Neural progenitor cell (in vitro differentiated cells): Measurements from ENCODE around the gene RTL5. TPM values are rescaled to one million over a fixed set of nuclear protein-coding genes. Genes with fewer than 3 reads are reported as not detected.

Source experiments
- DNase-seq: peaks from one replicate; pipeline ENCODE4 v3.0.0-alpha.2; 2016; ENCODE audit warnings: low spot score
- H2AFZ ChIP-seq: fragments of 200-600 bp; sonication (generic); replicated peaks from 2 replicates; pipeline ENCODE4 v1.6.1; 2016; ENCODE audit warnings: antibody characterized with exemption
- H3F3A ChIP-seq: fragments of 200-600 bp; sonication (generic); 2 replicates; pipeline ENCODE4 v1.6.1; 2016; ENCODE audit warnings: antibody characterized with exemption, low read depth
- H3K27ac ChIP-seq: fragments of 200-600 bp; sonication (generic); 2 replicates; pipeline ENCODE4 v1.5.1; 2016; ENCODE audit warnings: mild to moderate bottlenecking
- H3K27me3 ChIP-seq: fragments of 200-600 bp; sonication (generic); 2 replicates; pipeline ENCODE4 v1.6.1; 2016; ENCODE audit warnings: mild to moderate bottlenecking, moderate library complexity
- H3K36me3 ChIP-seq: fragments of 200-600 bp; sonication (generic); 2 replicates; pipeline ENCODE4 v1.5.1; 2016
- H3K4me1 ChIP-seq: fragments of 200-600 bp; sonication (generic); 2 replicates; pipeline ENCODE4 v1.6.1; 2016; ENCODE audit warnings: mixed run types
- H3K4me2 ChIP-seq: fragments of 200-600 bp; sonication (generic); 2 replicates; pipeline ENCODE4 v1.6.1; 2016
- H3K4me3 ChIP-seq: fragments of 200-600 bp; sonication (generic); 2 replicates; pipeline ENCODE4 v1.5.1; 2016
- H3K79me2 ChIP-seq: fragments of 200-600 bp; sonication (generic); 2 replicates; pipeline ENCODE4 v1.6.1; 2016; ENCODE audit warnings: low read depth
- H3K9ac ChIP-seq: fragments of 200-600 bp; sonication (generic); 2 replicates; pipeline ENCODE4 v1.6.1; 2016
- H3K9me3 ChIP-seq: fragments of 200-600 bp; sonication (generic); 2 replicates; pipeline ENCODE4 v1.5.1; 2016; ENCODE audit warnings: low read depth
- H4K20me1 ChIP-seq: fragments of 200-600 bp; sonication (generic); 2 replicates; pipeline ENCODE4 v1.6.1; 2016; ENCODE audit warnings: low read depth
- H3K27ac Mint-ChIP-seq: 3 replicates; pipeline ENCODE4 v1.8.0; 2021; ENCODE audit warnings: mixed read lengths
- H3K27me3 Mint-ChIP-seq: 2 replicates; pipeline ENCODE4 v1.8.0; 2022; ENCODE audit warnings: low read depth, mild to moderate bottlenecking, inconsistent platforms, moderate library complexity, mixed read lengths; ENCODE audit not compliant: insufficient read depth
- H3K36me3 Mint-ChIP-seq: 3 replicates; pipeline ENCODE4 v1.8.0; 2021; ENCODE audit warnings: mixed read lengths
- H3K4me1 Mint-ChIP-seq: 3 replicates; pipeline ENCODE4 v1.8.0; 2021; ENCODE audit warnings: mixed read lengths
- H3K4me3 Mint-ChIP-seq: 3 replicates; pipeline ENCODE4 v1.8.0; 2021; ENCODE audit warnings: mild to moderate bottlenecking, moderate library complexity, mixed read lengths
- H3K9me3 Mint-ChIP-seq: 3 replicates; pipeline ENCODE4 v1.8.0; 2020; ENCODE audit warnings: mixed read lengths
- EZH2 ChIP-seq: fragments of 200-600 bp; sonication (generic); IDR thresholded peaks from 2 replicates; pipeline ENCODE4 v1.6.1; 2017; ENCODE audit warnings: antibody characterized with exemption, mild to moderate bottlenecking, moderate library complexity
- EZH2phosphoT487 ChIP-seq: fragments of 200-600 bp; sonication (generic); IDR thresholded peaks from 2 replicates; pipeline ENCODE4 v1.6.1; 2017; ENCODE audit warnings: antibody characterized with exemption
- total RNA-seq: library from RNA; depleted of rRNA; stranded (reverse); fragments of >200 nt; gene quantifications from 2 replicates; pipeline ENCODE4 v1.2.3, GENCODE V29; 2015; ENCODE audit warnings: low replicate concordance
- TF ChIP-seq, protein P1 (sequence below): fragments of 200-600 bp; sonication (generic); IDR thresholded peaks from 2 replicates; pipeline ENCODE4 v1.5.1; 2017; ENCODE audit warnings: antibody characterized with exemption, mild to moderate bottlenecking

Gene RTL5
- total RNA-seq, 1 donor from 2014 or later = 1.0 TPM

- Histone ChIP-seq H3K9me3 (no peaks in the 10 kb centered on the region), H3K4me1 (peaks cover 22% of the 10 kb centered on the region), H3K4me2 (peak overlapping the region; percentile 81), H3K36me3 (no peaks in the 10 kb centered on the region), H3K4me3 (peak overlapping the region; percentile 53), H2AFZ (no peak overlapping the region), H3K79me2 (no peaks in the 10 kb centered on the region), H3F3A (peaks cover 10% of the 10 kb centered on the region), H4K20me1 (no peaks in the 10 kb centered on the region), H3K27ac (no peak overlapping the region), H3K9ac (no peak overlapping the region), H3K27me3 (peaks cover 43% of the 10 kb centered on the region)
- peaks cover 33% of the 10 kb centered on the region for H3K36me3 Mint-ChIP-seq
- H3K4me3 Mint-ChIP-seq = peak overlapping the region; percentile 79
- DNase-seq = no peak
- TF ChIP-seq, protein P1, sequence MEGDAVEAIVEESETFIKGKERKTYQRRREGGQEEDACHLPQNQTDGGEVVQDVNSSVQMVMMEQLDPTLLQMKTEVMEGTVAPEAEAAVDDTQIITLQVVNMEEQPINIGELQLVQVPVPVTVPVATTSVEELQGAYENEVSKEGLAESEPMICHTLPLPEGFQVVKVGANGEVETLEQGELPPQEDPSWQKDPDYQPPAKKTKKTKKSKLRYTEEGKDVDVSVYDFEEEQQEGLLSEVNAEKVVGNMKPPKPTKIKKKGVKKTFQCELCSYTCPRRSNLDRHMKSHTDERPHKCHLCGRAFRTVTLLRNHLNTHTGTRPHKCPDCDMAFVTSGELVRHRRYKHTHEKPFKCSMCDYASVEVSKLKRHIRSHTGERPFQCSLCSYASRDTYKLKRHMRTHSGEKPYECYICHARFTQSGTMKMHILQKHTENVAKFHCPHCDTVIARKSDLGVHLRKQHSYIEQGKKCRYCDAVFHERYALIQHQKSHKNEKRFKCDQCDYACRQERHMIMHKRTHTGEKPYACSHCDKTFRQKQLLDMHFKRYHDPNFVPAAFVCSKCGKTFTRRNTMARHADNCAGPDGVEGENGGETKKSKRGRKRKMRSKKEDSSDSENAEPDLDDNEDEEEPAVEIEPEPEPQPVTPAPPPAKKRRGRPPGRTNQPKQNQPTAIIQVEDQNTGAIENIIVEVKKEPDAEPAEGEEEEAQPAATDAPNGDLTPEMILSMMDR = no peak
- TF ChIP-seq EZH2phosphoT487 (no peak), EZH2 (no peak)
- H3K27me3 Mint-ChIP-seq = peaks cover 4% of the 10 kb centered on the region
- peaks cover 32% of the 10 kb centered on the region for H3K4me1 Mint-ChIP-seq
- H3K9me3 Mint-ChIP-seq = peaks cover 34% of the 10 kb centered on the region
- H3K27ac Mint-ChIP-seq = no peak overlapping the region
These were observed 1.5 kb downstream of the RTL5 start for GRCh38 chrX:72130156-72130761.

DNA sequence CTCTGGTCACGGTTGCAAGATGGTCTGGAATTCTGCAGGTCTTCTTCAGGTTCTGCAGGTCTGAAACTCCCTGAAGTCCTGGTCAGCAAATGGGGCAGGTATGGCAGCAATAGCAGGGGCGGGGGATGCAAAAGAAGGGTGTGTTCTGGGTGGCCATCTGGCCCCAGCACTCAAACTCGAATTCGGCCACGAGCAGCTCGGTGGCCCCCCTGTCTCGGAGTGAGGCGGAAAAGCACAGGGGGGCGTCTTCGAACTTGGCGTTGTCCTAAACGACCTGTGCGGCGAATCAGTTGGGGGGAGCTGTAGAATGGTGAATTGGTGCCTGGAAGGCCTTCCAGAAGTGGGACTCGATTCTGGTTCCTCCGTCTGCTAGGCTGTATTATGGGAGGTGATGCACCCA lies 2.1 kb downstream of the RTL5 start:
- peaks cover 10% of the 10 kb centered on the region for H3F3A ChIP-seq
- H3K4me2 ChIP-seq = no peak overlapping the region
- H2AFZ ChIP-seq = no peak overlapping the region
- H3K79me2 ChIP-seq = no peaks in the 10 kb centered on the region
- H3K9me3 ChIP-seq = no peaks in the 10 kb centered on the region
- Mint-ChIP-seq H3K27ac (no peak overlapping the region), H3K4me1 (peaks cover 37% of the 10 kb centered on the region), H3K36me3 (peaks cover 28% of the 10 kb centered on the region), H3K4me3 (no peak overlapping the region), H3K27me3 (peaks cover 5% of the 10 kb centered on the region), H3K9me3 (peaks cover 30% of the 10 kb centered on the region)
- DNase-seq = no peak
- H3K4me1 ChIP-seq = peaks cover 22% of the 10 kb centered on the region
- H3K4me3 ChIP-seq = no peak overlapping the region
- no peaks in the 10 kb centered on the region for H3K36me3 ChIP-seq
- H4K20me1 ChIP-seq = no peaks in the 10 kb centered on the region
- H3K9ac ChIP-seq = no peak overlapping the region
- no peak overlapping the region for H3K27ac ChIP-seq
- TF ChIP-seq, protein P1 = no peak
- TF ChIP-seq EZH2 (no peak), EZH2phosphoT487 (no peak)
- peaks cover 43% of the 10 kb centered on the region for H3K27me3 ChIP-seq

DNA sequence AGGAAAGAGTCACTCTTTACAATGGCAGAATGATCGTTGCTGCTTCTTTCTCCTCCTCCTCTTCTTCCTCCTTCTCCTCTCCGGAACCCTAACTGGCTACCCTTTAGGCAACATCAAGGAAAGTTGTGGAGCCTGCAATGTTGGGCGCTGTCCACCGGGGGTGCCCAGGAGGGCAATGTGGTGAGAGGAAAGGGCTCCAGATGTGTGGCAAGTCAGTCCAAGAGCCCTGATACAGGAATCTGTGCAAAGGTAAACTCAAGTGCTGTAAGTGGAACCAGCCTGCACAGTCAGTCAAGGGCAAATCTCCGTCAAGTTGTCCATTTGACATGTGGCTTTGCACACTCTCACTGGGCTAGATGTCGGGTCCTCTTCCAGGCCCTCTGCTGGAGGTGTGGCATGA lies 2.8 kb downstream of the RTL5 start:
- peaks cover 43% of the 10 kb centered on the region for H3K4me1 Mint-ChIP-seq
- no peak overlapping the region for H3K4me3 ChIP-seq

More for the DNA sequence above, 2.8 kb downstream of the RTL5 start:
- H2AFZ ChIP-seq = no peak overlapping the region
- no peaks in the 10 kb centered on the region for H3K79me2 ChIP-seq
- peaks cover 28% of the 10 kb centered on the region for H3K36me3 Mint-ChIP-seq
- H3F3A ChIP-seq = peaks cover 10% of the 10 kb centered on the region
- H3K27me3 ChIP-seq = peaks cover 43% of the 10 kb centered on the region
- H3K9me3 ChIP-seq = no peaks in the 10 kb centered on the region
- no peaks in the 10 kb centered on the region for H3K36me3 ChIP-seq
- H3K9ac ChIP-seq = no peak overlapping the region
- no peak overlapping the region for H3K4me3 Mint-ChIP-seq
- no peak overlapping the region for H3K27ac Mint-ChIP-seq
- TF ChIP-seq, protein P1 = peak; percentile 43
- TF ChIP-seq EZH2 (no peak), EZH2phosphoT487 (no peak)
- H3K9me3 Mint-ChIP-seq = peaks cover 29% of the 10 kb centered on the region
- no peak overlapping the region for H3K4me2 ChIP-seq
- H3K27ac ChIP-seq = no peak overlapping the region
- peak; percentile 34 for DNase-seq
- peaks cover 22% of the 10 kb centered on the region for H3K4me1 ChIP-seq
- H3K27me3 Mint-ChIP-seq = peaks cover 6% of the 10 kb centered on the region
- H4K20me1 ChIP-seq = peaks cover 4% of the 10 kb centered on the region
